ENCODE results near the gene NCCRP1. TPM values are rescaled to one million over a fixed set of nuclear protein-coding genes. Genes with fewer than 3 reads are reported as not detected.

The NCCRP1 gene
- total RNA-seq, 4 donors from 2014 or later: 32.7 to 420 (median 277) TPM

DNA sequence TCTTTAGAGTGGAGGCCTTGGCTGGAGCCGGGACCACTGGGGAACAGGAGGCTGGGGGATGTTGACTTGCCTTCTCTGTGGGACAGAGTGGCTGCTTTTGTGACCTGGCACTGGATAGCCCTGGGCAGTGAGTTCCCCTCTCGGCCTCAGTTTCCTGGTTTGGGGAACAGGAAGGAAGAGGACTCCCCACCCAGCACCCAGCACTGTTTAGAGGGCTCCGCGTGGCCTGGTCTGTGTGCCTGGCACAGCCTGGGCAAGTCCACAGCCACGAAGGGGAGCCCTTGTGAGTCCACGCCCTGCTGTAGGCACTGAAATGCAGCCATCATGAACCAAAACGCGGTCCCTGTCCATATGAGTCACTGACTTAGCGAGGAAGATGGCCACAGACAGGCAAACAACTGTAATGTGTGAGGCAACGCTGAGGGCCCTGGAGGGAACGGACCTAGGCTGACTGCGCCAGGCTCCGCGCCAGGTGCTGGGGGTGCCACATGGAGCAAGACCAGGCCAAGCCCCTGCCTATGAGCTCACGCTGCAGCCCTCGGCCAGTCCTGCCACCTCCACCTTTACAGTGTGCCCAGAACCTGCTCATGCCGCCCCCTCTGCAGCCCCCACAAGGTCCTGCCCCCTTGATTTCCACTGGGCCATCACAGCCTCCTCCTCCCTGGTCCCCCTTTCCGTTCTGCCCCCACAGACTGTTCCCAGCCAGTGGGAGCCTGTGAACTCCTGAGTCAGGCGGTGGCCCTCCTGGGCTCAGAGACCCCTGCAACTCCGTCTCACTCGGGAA lies 35.7 kb upstream of the NCCRP1 start:
- no peak for TF ChIP-seq EP300 (IDR thresholded peaks at IDR 0.05)
- no peak for TF ChIP-seq POLR2A (IDR thresholded peaks at IDR 0.05)
- TF ChIP-seq, protein P1, sequence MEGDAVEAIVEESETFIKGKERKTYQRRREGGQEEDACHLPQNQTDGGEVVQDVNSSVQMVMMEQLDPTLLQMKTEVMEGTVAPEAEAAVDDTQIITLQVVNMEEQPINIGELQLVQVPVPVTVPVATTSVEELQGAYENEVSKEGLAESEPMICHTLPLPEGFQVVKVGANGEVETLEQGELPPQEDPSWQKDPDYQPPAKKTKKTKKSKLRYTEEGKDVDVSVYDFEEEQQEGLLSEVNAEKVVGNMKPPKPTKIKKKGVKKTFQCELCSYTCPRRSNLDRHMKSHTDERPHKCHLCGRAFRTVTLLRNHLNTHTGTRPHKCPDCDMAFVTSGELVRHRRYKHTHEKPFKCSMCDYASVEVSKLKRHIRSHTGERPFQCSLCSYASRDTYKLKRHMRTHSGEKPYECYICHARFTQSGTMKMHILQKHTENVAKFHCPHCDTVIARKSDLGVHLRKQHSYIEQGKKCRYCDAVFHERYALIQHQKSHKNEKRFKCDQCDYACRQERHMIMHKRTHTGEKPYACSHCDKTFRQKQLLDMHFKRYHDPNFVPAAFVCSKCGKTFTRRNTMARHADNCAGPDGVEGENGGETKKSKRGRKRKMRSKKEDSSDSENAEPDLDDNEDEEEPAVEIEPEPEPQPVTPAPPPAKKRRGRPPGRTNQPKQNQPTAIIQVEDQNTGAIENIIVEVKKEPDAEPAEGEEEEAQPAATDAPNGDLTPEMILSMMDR (IDR thresholded peaks at IDR 0.05): no peak
- TF ChIP-seq POLR2AphosphoS5 (IDR thresholded peaks at IDR 0.05): no peak
- Histone ChIP-seq H3K4me3 (no peak overlapping the region), H3K9me3 (no peaks in the 10 kb centered on the region), H3K27me3 (no peaks in the 10 kb centered on the region), H3K36me3 (no peaks in the 10 kb centered on the region), H3K27ac (peak overlapping the region; percentile 85), H3K4me1 (peaks cover 64% of the 10 kb centered on the region)
- DNase-seq (ENCODE audit: low spot score in 2 of 2): no peak
- 74% methylated on average over 12 of the region's 21 CpGs for WGBS

DNA sequence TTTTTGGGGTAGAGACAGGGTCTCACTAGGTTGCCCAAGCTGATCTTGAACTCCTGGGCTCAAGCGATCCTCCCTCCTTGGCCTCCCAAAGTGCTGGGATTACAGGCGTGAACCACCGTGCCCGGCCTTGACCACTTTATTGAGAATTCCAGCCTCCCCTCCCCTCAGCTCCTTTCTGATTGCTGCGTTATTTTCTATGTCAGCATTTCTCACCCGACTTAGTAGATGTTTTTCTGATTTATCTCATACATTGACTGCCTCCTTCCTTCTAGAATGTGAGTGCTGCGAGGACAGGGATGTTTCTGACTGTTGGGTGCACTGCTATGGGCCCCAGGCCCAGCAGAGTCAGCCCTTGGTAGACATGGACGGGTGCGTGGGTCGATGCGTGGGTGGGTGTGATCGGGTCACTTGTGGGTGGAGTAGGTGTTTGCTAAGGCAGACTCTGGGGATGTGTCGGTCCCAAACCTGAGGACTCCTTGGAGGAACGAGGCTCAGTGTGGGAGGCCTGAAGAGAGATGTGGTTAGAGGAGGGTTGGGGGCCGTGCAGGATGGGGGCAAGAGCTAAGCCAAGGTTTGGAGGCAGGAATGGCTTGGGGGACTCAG lies 34.2 kb upstream of the NCCRP1 start:
- H3K4me1 ChIP-seq: peaks cover 64% of the 10 kb centered on the region
- no peak overlapping the region for H3K4me3 ChIP-seq
- H3K27me3 ChIP-seq: no peaks in the 10 kb centered on the region
- no peak for DNase-seq (ENCODE audit: low spot score in 2 of 2)
- no peaks in the 10 kb centered on the region for H3K9me3 ChIP-seq
- TF ChIP-seq EP300 (IDR thresholded peaks at IDR 0.05) (no peak), POLR2AphosphoS5 (IDR thresholded peaks at IDR 0.05) (no peak), POLR2A (IDR thresholded peaks at IDR 0.05) (no peak)
- TF ChIP-seq, protein P1 (IDR thresholded peaks at IDR 0.05): no peak
- 89% methylated on average over 15 of the region's 15 CpGs for WGBS
- no peaks in the 10 kb centered on the region for H3K36me3 ChIP-seq
- no peak overlapping the region for H3K27ac ChIP-seq

DNA sequence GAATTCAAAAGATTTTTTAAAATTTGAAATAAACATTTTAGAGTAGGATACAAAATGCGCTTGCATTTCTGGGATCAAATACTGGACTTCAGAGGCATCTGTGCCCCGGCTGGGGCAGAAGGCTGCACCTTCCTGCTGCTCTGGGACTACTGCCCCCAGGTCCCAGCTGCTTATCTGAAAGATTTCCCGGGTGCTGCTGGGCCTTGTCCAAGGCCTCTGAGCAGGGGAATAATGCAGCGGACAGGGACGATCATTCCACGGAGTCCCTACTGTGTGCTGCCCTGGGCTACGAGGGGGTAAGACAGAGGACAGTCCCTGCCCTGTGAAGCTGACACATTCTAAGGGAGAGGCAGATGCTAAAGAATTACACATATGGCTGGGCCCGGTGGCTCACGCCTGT lies 33.1 kb upstream of the NCCRP1 start:
- WGBS: 89% methylated on average over 6 of the region's 9 CpGs
- H3K4me1 ChIP-seq: peaks cover 63% of the 10 kb centered on the region
- no peaks in the 10 kb centered on the region for H3K27me3 ChIP-seq
- H3K36me3 ChIP-seq: peaks cover 2% of the 10 kb centered on the region
- DNase-seq (ENCODE audit: low spot score in 2 of 2): no peak
- no peaks in the 10 kb centered on the region for H3K9me3 ChIP-seq
- H3K27ac ChIP-seq: no peak overlapping the region
- H3K4me3 ChIP-seq: no peak overlapping the region
- no peak for TF ChIP-seq EP300 (IDR thresholded peaks at IDR 0.05)
- TF ChIP-seq, protein P1 (IDR thresholded peaks at IDR 0.05): no peak
- no peak for TF ChIP-seq POLR2A (IDR thresholded peaks at IDR 0.05)
- TF ChIP-seq POLR2AphosphoS5 (IDR thresholded peaks at IDR 0.05): no peak

DNA sequence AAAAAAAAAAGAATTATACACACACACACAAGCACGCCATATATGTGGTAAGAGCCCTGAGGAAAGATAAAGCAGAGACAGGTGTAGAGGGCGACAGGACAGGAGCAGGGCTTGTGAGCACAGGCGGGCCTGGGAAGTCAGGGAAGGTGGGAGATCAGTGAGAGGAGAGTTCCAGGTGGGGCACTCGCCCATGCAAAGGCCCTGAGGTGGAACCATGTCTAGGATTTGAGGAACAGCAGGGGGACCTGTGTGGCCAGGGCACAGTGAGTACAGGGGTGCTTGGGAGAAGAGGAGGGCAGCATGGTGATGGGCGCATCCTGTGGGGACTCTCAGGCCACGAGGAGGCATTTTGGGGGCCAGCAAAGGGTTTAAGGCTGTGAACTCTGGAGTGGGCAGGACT lies 32.5 kb upstream of the NCCRP1 start:
- Histone ChIP-seq H3K36me3 (peaks cover 5% of the 10 kb centered on the region), H3K9me3 (no peaks in the 10 kb centered on the region), H3K27me3 (no peaks in the 10 kb centered on the region), H3K4me3 (no peak overlapping the region), H3K4me1 (peaks cover 58% of the 10 kb centered on the region), H3K27ac (no peak overlapping the region)
- TF ChIP-seq POLR2A (IDR thresholded peaks at IDR 0.05) (no peak), POLR2AphosphoS5 (IDR thresholded peaks at IDR 0.05) (no peak), EP300 (IDR thresholded peaks at IDR 0.05) (no peak)
- WGBS: 97% methylated on average over 6 of the region's 6 CpGs
- no peak for DNase-seq (ENCODE audit: low spot score in 2 of 2)

DNA sequence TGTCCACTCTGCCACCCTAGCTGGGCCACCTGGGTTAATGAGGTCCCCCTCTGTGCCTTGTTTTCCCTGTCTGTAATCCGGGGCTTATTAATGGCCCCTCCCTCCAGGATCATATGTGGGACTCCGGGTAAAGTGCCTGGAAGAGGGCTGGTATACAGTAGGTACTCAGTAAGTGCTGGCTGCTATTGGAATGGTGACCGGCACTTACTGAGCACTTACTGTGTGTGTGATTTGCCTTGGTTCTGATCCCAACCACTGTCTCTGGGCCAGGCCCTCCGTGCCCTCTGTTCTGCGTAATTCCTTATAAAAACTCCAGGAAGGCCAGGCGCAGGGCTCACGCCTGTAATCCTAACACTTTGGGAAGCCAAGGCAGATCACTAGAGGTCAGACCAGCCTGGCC lies 30.9 kb upstream of the NCCRP1 start:
- Histone ChIP-seq H3K27ac (peak overlapping the region; percentile 83), H3K4me1 (peaks cover 50% of the 10 kb centered on the region), H3K9me3 (no peaks in the 10 kb centered on the region), H3K27me3 (no peaks in the 10 kb centered on the region), H3K4me3 (no peak overlapping the region), H3K36me3 (peaks cover 21% of the 10 kb centered on the region)
- DNase-seq (ENCODE audit: low spot score in 2 of 2): no peak
- TF ChIP-seq POLR2A (IDR thresholded peaks at IDR 0.05): no peak
- no peak for TF ChIP-seq POLR2AphosphoS5 (IDR thresholded peaks at IDR 0.05)
- TF ChIP-seq, protein P1 (IDR thresholded peaks at IDR 0.05): no peak
- 86% methylated on average over 7 of the region's 7 CpGs for WGBS

Data from suprapubic skin (tissue), 4 donors.